HepG2 (cell line): ENCODE measurements around the gene CNNM1. TPM values are rescaled to one million over a fixed set of nuclear protein-coding genes. Genes with fewer than 3 reads are reported as not detected.

Experiments used
- ATAC-seq: fragments of 200-7000 bp; cut with Tn5 transposase; 3 replicates; pipeline ENCODE4 v1.9.1; 2020; ENCODE audit warnings: mild to moderate bottlenecking, moderate library complexity
- BruUV-seq: library from RNA; stranded (reverse); fragments of 400-500 nt; replicated peaks from 2 replicates; lab custom pipeline; 2021; lab: Mats Ljungman, UMichigan
- CTCF ChIA-PET: fragments of 300-600 bp; formaldehyde crosslinking; extraction: SDS; loops from one replicate; lab custom pipeline; 2021; ENCODE audit warnings: low total read pairs, inconsistent platforms, low intra/inter-chr PET ratio; lab: Yijun Ruan, JAX
- POLR2A ChIA-PET: fragments of 350-600 bp; sonication (Branson Sonifier 250); formaldehyde crosslinking; loops from one replicate; lab custom pipeline; 2020; ENCODE audit warnings: antibody characterized with exemption, inconsistent platforms; lab: Yijun Ruan, JAX
- DNase-seq: peaks from one replicate; pipeline ENCODE4 v3.0.0-alpha.2; 2015; ENCODE audit warnings: low spot score
- FAIRE-seq: peaks from 3 replicates; lab custom pipeline; 2011; peaks lifted over from hg19 to GRCh38; lab: Jason Lieb, UNC
- H2AFZ ChIP-seq: one replicate; pipeline ENCODE4 v1.6.1; 2011; ENCODE audit warnings: low read length, inconsistent platforms
- H3K27ac ChIP-seq: fragments of 300-600 bp; 3 replicates; pipeline ENCODE4 v1.8.0; 2011; ENCODE audit warnings: mixed run types, mild to moderate bottlenecking, mixed read lengths, low read length, inconsistent platforms; ENCODE audit not compliant: insufficient read depth; ENCODE audit errors: extremely low read length
- H3K27me3 ChIP-seq, 2 experiments: fragments of 200-600 bp in 1 of 2; 2 replicates in 1 of 2; 3 replicates in 1 of 2; pipeline versions ENCODE4 v1.6.0 to v1.8.0; 2011; ENCODE audit warnings: low read length in 2 of 2, mild to moderate bottlenecking in 2 of 2, moderate library complexity in 2 of 2, inconsistent platforms in 1 of 2; ENCODE audit not compliant: insufficient read depth in 2 of 2, control insufficient read depth in 1 of 2
- H3K36me3 ChIP-seq, 2 experiments: fragments of 200-600 bp in 1 of 2; replicated peaks in 1 of 2; 2 replicates in 1 of 2; 3 replicates in 1 of 2; pipeline versions ENCODE4 v1.5.1 to v1.8.0; 2011; ENCODE audit warnings: low read length in 2 of 2, inconsistent platforms in 1 of 2; ENCODE audit not compliant: insufficient read depth in 2 of 2, control insufficient read depth in 1 of 2
- H3K4me1 ChIP-seq: 2 replicates; pipeline ENCODE4 v1.5.1; 2012; ENCODE audit warnings: low read length, inconsistent platforms; ENCODE audit not compliant: insufficient read depth
- H3K4me2 ChIP-seq: 2 replicates; pipeline ENCODE4 v1.6.0; 2011; ENCODE audit warnings: low read depth, low read length, inconsistent platforms
- H3K4me3 ChIP-seq, 3 experiments: fragments of 200-600 bp in 1 of 3; sonication (generic), shearing (Covaris generic) in 1 of 3; replicated peaks in 1 of 3; 2 replicates each; pipeline ENCODE4 v1.5.1; 2011 to 2016; ENCODE audit warnings: low read length in 3 of 3, inconsistent platforms in 2 of 3, low read depth in 2 of 3, mild to moderate bottlenecking in 2 of 3, control low read depth in 1 of 3, mixed read lengths in 1 of 3; ENCODE audit not compliant: insufficient read depth in 1 of 3
- H3K79me2 ChIP-seq: one replicate; pipeline ENCODE4 v1.6.1; 2011; ENCODE audit warnings: low read length, inconsistent platforms; ENCODE audit not compliant: insufficient read depth
- H3K9ac ChIP-seq: 2 replicates; pipeline ENCODE4 v1.6.0; 2011; ENCODE audit warnings: mild to moderate bottlenecking, low read depth, low read length, inconsistent platforms; ENCODE audit not compliant: insufficient read depth
- H3K9me3 ChIP-seq: 2 replicates; pipeline ENCODE4 v1.5.1; 2012; ENCODE audit warnings: mild to moderate bottlenecking, low read length
- H4K20me1 ChIP-seq: 2 replicates; pipeline ENCODE4 v1.6.0; 2011; ENCODE audit warnings: inconsistent platforms, mild to moderate bottlenecking, low read length, moderate library complexity; ENCODE audit not compliant: insufficient read depth
- ESRRA ChIP-seq: sonication (generic); formaldehyde crosslinking; IDR thresholded peaks from 2 replicates; pipeline ENCODE4 v1.5.1; 2020; ENCODE audit warnings: mild to moderate bottlenecking, low read depth, missing genetic modification reagents
- HNRNPK ChIP-seq: fragments of 200-400 bp; formaldehyde crosslinking; IDR thresholded peaks from 2 replicates; pipeline ENCODE4 v1.6.1; 2018; ENCODE audit warnings: low read length, low read depth, moderate library complexity, mild to moderate bottlenecking; ENCODE audit not compliant: poor library complexity, severe bottlenecking
- KLF16 ChIP-seq, 2 experiments: sonication (generic) in 1 of 2; formaldehyde crosslinking in 1 of 2; IDR thresholded peaks; 2 replicates each; pipeline versions ENCODE4 v1.6.1 to v1.8.0; 2016 to 2023; ENCODE audit warnings: missing genetic modification reagents in 2 of 2, missing compliant biosample characterization in 1 of 2
- SP5 ChIP-seq: IDR thresholded peaks from 2 replicates; pipeline ENCODE4 v1.6.1; 2016; ENCODE audit warnings: low read depth, borderline replicate concordance
- WGBS: methylation state at CpG from one replicate; pipeline ENCODE4 v1.1.6; 2017; ENCODE audit warnings: low lambda C conversion rate; 5-methylcytosine and 5-hydroxymethylcytosine counted together
- in situ Hi-C: cut with HindIII; loops from 2 replicates; pipeline ENCODE4 v1.10.0; 2017; ENCODE audit warnings: low pct_unique_long_range_greater_than_20kb; ENCODE audit not compliant: extremely low pct_ligation_motif_present
- intact Hi-C: fragments of 100-400 bp; cut with micrococcal nuclease; formaldehyde crosslinking; loops from one replicate; pipeline ENCODE4 v1.10.0; 2022; ENCODE audit not compliant: unreplicated experiment
- polyA plus RNA-seq, 8 experiments: library from polyadenylated mRNA; depleted of rRNA in 3 of 8; stranded (reverse) in 7 of 8; unstranded in 1 of 8; fragments of >200 nt; fragmentation: Illumina TruSeq in 4 of 8; extraction: Trizol in 4 of 8; gene quantifications; 2 replicates each; pipeline versions ENCODE4 v1.2.1 to v1.2.3, GENCODE V29; 2011 to 2016; ENCODE audit warnings: low read depth in 4 of 8, missing spikeins in 1 of 8, mixed read lengths in 1 of 8; ENCODE audit not compliant: insufficient read depth in 1 of 8
- total RNA-seq, 5 experiments: library from RNA; depleted of rRNA; stranded (reverse); fragments of >200 nt; fragmentation: Illumina TruSeq; extraction: Trizol; gene quantifications; 2 replicates each; pipeline ENCODE4 v1.2.3, GENCODE V29; 2016; ENCODE audit warnings: low read depth in 1 of 5

The CNNM1 gene
- total and polyA plus RNA-seq, 2 of the 13 experiments (the other 11 are each of a cell fraction or from before 2014, with no cell fraction given): 4.3 to 9.6 TPM

DNA sequence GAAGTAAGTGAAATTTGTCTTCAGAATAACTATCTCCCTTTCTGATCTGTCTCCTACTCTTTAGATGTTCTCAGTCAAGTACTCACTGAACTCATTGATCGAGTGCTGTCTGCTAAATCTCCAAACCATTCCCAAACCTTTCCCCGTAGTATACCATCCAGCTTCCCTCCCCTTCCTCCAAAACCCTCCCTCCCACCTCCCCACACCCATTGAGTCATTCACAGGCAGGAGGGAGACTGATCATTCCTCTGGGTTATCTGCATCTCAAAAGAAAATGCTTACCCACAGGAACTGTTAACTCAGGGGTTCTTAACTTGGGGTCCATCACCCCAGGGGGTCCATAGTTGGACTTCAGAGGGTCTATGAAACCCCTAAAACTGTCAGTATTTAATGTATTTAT, 63.9 kb downstream of the CNNM1 start:
- no peaks in the 10 kb centered on the region for H3K27me3 ChIP-seq
- no peak overlapping the region for H3K9ac ChIP-seq
- H3K4me2 ChIP-seq: no peak overlapping the region
- BruUV-seq: no TSS peak
- no peak for DNase-seq
- no peak overlapping the region for H3K27ac ChIP-seq
- ATAC-seq: no peak
- FAIRE-seq: no peak
- H3K4me1 ChIP-seq: peaks cover 82% of the 10 kb centered on the region
- POLR2A ChIA-PET: interaction anchor here (2.1 kb wide), 1 partner anchor 37 kb away, joined by 13 read pairs; the partner anchor contains the start of gene GOT1
- no peaks in the 10 kb centered on the region for H3K9me3 ChIP-seq
- in situ Hi-C loops: loop anchor here (5.0 kb wide), 3 partner anchors 39 to 219 kb away; partner anchors contain the start of gene GOT1
- H2AFZ ChIP-seq: no peak overlapping the region
- H3K79me2 ChIP-seq: no peaks in the 10 kb centered on the region
- CTCF ChIA-PET: interaction anchor here (1.2 to 2.6 kb wide), 5 partner anchors 40 to 219 kb away, joined by 4 to 19 read pairs (median 10); no protein-coding TSS in a partner anchor
- peaks cover 7 to 14% of the 10 kb centered on the region in 2 experiments for H3K36me3 ChIP-seq
- intact Hi-C loops: loop anchor here (2.0 kb wide), 1 partner anchor 156 kb away; no protein-coding TSS in a partner anchor
- WGBS: 77% methylated on average over 2 of the region's 2 CpGs
- TF ChIP-seq HNRNPK: peak; percentile 44
- no peak for TF ChIP-seq ESRRA
- no peaks in the 10 kb centered on the region for H4K20me1 ChIP-seq
- no peak overlapping the region for H3K4me3 ChIP-seq

- H3K79me2 ChIP-seq: no peaks in the 10 kb centered on the region
- BruUV-seq: no TSS peak
- POLR2A ChIA-PET: interaction anchor here (3.5 kb wide), 1 partner anchor 37 kb away, joined by 16 read pairs; the partner anchor contains the start of gene GOT1
- FAIRE-seq (no peak), ATAC-seq (no peak)
- no peaks in the 10 kb centered on the region for H3K27me3 ChIP-seq
- H3K9ac ChIP-seq: no peak overlapping the region
- peaks cover 7 to 19% of the 10 kb centered on the region in 2 experiments for H3K36me3 ChIP-seq
- TF ChIP-seq KLF16 (CRISPR knock-in tag; IDR thresholded peaks at IDR 0.05) (no peak), SP5 (CRISPR knock-in tag) (no peak)
- TF ChIP-seq, all 625 proteins: peak for 0
- DNase-seq: no peak
- CTCF ChIA-PET: interaction anchor here (2.0 kb wide), 1 partner anchor 42 kb away, joined by 10 read pairs; no protein-coding TSS in a partner anchor
- Histone ChIP-seq H3K4me1 (peaks cover 80% of the 10 kb centered on the region), H3K4me2 (no peak overlapping the region), H3K9me3 (no peaks in the 10 kb centered on the region), H4K20me1 (no peaks in the 10 kb centered on the region), H3K27ac (no peak overlapping the region), H3K4me3 (no peak overlapping the region), H2AFZ (no peak overlapping the region)
- in situ Hi-C loops (loop anchor here (5.0 kb wide), 3 partner anchors 39 to 219 kb away; partner anchors contain the start of gene GOT1), intact Hi-C loops (loop anchor here (2.0 kb wide), 1 partner anchor 155 kb away; no protein-coding TSS in a partner anchor)
- 98% methylated on average over 5 of the region's 5 CpGs for WGBS
Observed at GRCh38 chr10:99393683-99394082, 64.5 kb downstream of the CNNM1 start.
